ENCODE data around the gene SDK2.

The SDK2 gene

GRCh38 chr17:73288534-73289302 is 355.5 kb downstream of the SDK2 start:
- no peak for DNase-seq

- no peak for DNase-seq
Measured at GRCh38 chr17:73286863-73287296, 357.4 kb downstream of the SDK2 start.

GRCh38 chr17:73285916-73286862 is 358.1 kb downstream of the SDK2 start:
- DNase-seq, result no peak

- DNase-seq, result no peak
Measured at GRCh38 chr17:73285603-73285908, 358.7 kb downstream of the SDK2 start.

GRCh38 chr17:73284906-73285602 is 359.2 kb downstream of the SDK2 start:
- DNase-seq, result no peak

Measured in DMS79 treated with DMSO at 0.1 percent for 48 hours (cell line).